ENCODE data around the gene ILK.
A peak's percentile ranks its signal among the peaks of the same experiment; 100 is the strongest.

The ILK gene

GRCh38 chr11:6603287-6604080 lies at the start of gene ILK, which contains the start of gene RRP8:
Gene ILK, plus strand, starts transcription at chr11:6603774. Its CDS starts 498 bp downstream, at chr11:6604272.
Gene RRP8, minus strand, starts transcription at chr11:6603616. Its CDS starts 114 bp downstream, at chr11:6603502.
- DNase-seq = peak; percentile 89

GRCh38 chr11:6554828-6555706 lies 48.5 kb upstream of the ILK start:
- DNase-seq = no peak

GRCh38 chr11:6556139-6556949 lies 47.2 kb upstream of the ILK start:
- DNase-seq = no peak

GRCh38 chr11:6557063-6557462 lies 46.5 kb upstream of the ILK start:
- no peak for DNase-seq

GRCh38 chr11:6557761-6558674 lies 45.6 kb upstream of the ILK start:
- DNase-seq = no peak

- no peak for DNase-seq
These were observed 44.2 kb upstream of the ILK start for GRCh38 chr11:6559369-6559768.

GRCh38 chr11:6561288-6561687 lies 42.3 kb upstream of the ILK start:
- DNase-seq = no peak

- DNase-seq = no peak
These were observed 40.4 kb upstream of the ILK start for GRCh38 chr11:6563121-6563619.

GRCh38 chr11:6563667-6564066 lies 39.9 kb upstream of the ILK start:
- no peak for DNase-seq

GRCh38 chr11:6565325-6565724 lies 38.2 kb upstream of the ILK start:
- no peak for DNase-seq

- DNase-seq = no peak
These were observed 37.4 kb upstream of the ILK start for GRCh38 chr11:6565988-6566703.

GRCh38 chr11:6566704-6567370 lies 36.7 kb upstream of the ILK start:
- DNase-seq = no peak

- DNase-seq = no peak
These were observed 36.2 kb upstream of the ILK start for GRCh38 chr11:6567371-6567745.

- DNase-seq = no peak
These were observed 35.2 kb upstream of the ILK start for GRCh38 chr11:6568191-6568918.

GRCh38 chr11:6569706-6570105 lies 33.9 kb upstream of the ILK start:
- DNase-seq = no peak

GRCh38 chr11:6570691-6571427 lies 32.7 kb upstream of the ILK start:
- no peak for DNase-seq

GRCh38 chr11:6571434-6572008 lies 32.1 kb upstream of the ILK start:
- DNase-seq = no peak

- no peak for DNase-seq
These were observed 31.4 kb upstream of the ILK start for GRCh38 chr11:6572215-6572614.

Measured in stimulated activated CD4-positive, alpha-beta T cell treated with anti-CD3 and anti-CD28 coated beads, Interleukin-1b, Interleukin-23, amount 100 ng/mL, for 48 hours (primary cell).